Left renal pelvis (tissue), 4 donors: Measurements from ENCODE around the gene CALML3. TPM values are rescaled to one million over a fixed set of nuclear protein-coding genes. Genes with fewer than 3 reads are reported as not detected.

Experiments
- DNase-seq, 4 donors: peaks; one replicate each; pipeline ENCODE4 v3.0.0-alpha.2; 2013; ENCODE audit warnings: low read depth in 4 of 4, low spot score in 3 of 4
- polyA plus RNA-seq, 4 donors: library from polyadenylated mRNA; unstranded; fragments of 120-200 nt; gene quantifications; one replicate each; pipeline ENCODE4 v1.2.1, GENCODE V29; 2013; ENCODE audit not compliant: insufficient read length in 4 of 4

The CALML3 gene
- polyA plus RNA-seq, 4 donors: 0.11 TPM; not detected in 3

GRCh38 chr10:5490698-5491464 lies 33.9 kb upstream of the CALML3 start:
- no peak for DNase-seq

- no peak for DNase-seq
Measured at GRCh38 chr10:5491477-5491876, 33.3 kb upstream of the CALML3 start.

DNA sequence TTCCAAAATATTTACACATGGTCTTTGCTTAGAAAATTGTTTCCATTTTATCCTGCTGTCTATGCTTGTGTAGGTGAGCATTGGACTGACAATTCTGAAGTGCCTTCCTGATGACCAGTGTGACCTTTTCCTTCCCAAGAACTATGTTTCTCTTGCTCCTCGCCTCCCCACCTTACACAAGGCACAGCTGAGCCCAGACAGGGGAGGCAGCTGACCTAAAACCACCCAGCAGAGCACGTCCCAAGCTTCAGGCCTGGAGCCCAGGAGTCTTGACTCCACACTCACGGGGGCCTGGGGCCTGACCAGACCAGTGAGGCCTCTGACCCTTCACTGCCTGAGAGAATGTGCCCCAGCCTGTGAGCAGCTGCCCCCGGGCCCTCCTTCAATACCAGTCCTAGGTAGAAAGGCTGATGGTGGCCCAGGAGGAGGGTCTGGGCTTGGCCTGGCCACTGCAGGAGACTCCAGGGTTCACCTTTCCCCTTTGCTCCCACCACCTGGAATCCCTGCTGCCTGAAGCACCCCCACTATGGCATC lies 32.4 kb upstream of the CALML3 start:
- DNase-seq: no peak

- no peak for DNase-seq
Measured at GRCh38 chr10:5492929-5493576, 31.7 kb upstream of the CALML3 start.

- no peak for DNase-seq
Measured at GRCh38 chr10:5493691-5494090, 31.1 kb upstream of the CALML3 start.

DNA sequence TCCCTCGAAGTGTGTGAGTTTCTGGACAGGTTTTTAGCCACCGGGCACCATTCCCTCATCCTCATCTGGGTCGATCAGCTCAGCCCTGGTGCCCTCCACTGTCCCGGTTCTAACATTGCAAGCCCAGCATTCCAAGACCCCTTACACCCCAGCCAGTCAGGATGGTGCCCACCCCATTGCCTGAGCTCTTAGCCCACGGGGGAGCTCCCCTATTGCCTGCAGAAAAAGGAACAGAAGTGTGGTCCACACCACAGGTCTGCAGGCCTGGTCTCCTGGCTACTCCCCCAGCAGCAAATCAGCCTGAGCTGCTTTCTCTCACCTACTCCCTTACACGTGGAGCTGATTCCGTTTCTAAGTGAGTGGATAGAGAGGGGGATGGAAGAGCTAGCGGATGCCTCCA lies 30.1 kb upstream of the CALML3 start:
- DNase-seq: no peak

DNA sequence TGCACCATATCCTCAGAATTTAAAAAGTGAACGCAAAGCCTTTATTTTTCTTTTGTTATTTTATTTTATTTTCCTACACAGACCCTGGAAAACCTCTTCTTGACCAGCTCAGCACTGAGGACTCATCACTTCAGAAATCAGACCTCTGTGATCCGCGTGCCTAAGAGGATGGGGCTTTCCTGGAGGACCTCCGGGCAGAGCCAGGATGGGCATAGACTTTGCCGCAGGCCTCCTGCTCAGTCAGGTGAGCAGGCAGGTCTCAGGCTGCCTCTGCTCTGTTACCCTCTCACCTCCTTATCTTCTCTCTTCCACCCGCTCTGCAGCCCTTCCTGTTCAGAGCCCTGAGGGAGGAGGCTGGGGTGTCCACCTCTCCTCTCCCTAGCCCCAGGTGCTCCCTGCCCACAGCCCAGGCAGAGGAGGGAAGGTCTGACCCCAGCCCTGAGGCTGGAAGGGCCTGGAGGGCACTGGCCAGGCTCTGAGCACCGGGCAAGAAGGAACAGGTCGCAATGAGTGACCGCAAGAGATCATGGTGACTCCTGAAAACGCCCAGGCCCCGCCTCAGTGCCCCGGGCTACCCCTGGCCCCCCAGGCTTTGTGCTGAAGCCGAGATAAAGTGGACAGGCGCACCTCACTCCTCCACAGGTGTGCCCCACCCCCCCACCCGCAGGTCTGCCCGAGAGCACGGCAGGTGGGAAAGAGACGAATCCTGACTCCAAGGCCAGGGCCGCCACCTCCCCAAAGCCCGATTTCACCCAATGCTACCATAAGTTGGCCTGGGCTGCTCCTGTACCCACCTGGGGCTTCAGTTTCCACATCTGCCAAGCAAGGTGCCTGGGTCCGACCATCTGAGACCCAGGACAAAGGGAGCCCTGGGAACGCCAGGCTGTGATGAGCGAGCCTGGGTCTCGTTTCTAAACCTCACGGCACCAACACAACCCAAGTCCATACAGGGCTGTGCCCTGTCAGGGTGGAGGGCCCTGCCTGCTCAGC lies 28.2 kb upstream of the CALML3 start:
- no peak for DNase-seq

DNA sequence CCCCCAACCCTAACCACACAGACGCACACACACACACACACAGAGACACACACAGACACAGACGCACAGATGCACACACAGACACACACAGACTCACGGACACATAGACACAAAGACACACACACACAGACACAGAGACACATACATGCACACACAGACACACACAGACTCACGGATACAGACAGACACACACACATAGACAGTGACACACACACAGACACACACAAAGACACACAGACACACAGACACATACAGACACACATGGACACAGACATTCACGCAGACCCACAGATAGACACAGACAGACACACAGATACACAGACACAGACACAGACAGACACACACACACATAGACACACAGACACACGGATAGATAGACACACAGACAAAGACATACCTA lies 27.5 kb upstream of the CALML3 start:
- DNase-seq: no peak

GRCh38 chr10:5497948-5498730 lies 26.6 kb upstream of the CALML3 start:
- no peak for DNase-seq

GRCh38 chr10:5498791-5499492 lies 25.8 kb upstream of the CALML3 start:
- DNase-seq: no peak

DNA sequence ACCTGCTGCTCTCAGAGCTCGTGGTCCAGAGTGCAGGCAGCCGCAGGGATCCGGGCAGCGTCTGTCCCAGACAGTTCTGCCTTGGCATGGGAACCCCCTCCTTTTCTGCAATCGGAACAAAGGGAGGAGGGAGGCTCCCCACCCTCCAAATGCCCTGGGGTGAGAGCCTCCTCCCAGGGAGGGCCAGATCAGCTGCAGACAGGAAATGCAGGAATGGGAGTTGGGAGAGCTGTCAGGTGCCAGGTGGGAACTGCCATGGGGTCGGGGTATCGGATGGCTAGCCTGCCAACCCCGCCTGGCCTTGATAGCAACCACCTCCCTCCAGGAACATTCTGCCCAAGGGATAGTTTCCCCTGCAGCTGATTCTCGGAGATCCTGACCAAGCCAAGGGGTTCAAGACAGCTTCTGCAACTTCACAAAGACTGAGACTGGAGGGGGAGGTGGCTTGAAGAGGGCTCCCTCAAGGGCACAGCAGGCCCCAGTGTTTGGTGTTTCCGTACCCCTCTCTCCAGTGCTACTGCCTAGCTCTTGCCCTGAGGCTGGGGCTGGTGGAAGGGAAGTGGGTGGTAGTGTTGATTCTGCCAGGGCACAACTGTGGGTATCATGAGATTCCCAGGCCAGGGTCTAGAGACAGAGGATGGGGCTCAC lies 25.1 kb upstream of the CALML3 start, which contains the start of gene CALML5:
Gene CALML5 (minus strand): TSS at position 78 of the 648 bp plus-strand sequence. CDS start 132 bp downstream, outside the sequence.
- no peak for DNase-seq

- DNase-seq: no peak
Measured at GRCh38 chr10:5500162-5500670, 24.5 kb upstream of the CALML3 start.

DNA sequence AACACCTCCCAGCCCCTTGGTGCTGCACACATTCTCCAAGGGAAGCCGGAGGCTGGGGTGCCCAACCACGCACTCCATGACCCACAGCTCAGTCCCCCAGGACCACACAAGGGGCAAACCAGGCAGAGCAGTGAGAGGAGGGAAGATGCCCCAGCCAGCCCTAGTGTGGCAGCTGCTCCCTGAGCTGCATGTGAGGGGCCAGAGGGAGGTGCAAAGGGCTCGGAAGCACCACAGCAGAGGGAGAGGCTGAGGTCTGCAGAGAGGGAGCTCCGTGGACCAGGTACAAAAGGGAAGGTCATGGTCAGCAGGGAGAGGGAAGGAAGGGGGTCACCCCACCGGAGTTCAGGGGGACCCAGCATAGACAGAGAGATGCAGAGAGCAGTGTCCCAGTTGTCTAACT lies 23.9 kb upstream of the CALML3 start:
- DNase-seq: no peak

- DNase-seq: peak in 1 of 4 donors; percentile 37
Measured at GRCh38 chr10:5502061-5502521, 22.7 kb upstream of the CALML3 start.

DNA sequence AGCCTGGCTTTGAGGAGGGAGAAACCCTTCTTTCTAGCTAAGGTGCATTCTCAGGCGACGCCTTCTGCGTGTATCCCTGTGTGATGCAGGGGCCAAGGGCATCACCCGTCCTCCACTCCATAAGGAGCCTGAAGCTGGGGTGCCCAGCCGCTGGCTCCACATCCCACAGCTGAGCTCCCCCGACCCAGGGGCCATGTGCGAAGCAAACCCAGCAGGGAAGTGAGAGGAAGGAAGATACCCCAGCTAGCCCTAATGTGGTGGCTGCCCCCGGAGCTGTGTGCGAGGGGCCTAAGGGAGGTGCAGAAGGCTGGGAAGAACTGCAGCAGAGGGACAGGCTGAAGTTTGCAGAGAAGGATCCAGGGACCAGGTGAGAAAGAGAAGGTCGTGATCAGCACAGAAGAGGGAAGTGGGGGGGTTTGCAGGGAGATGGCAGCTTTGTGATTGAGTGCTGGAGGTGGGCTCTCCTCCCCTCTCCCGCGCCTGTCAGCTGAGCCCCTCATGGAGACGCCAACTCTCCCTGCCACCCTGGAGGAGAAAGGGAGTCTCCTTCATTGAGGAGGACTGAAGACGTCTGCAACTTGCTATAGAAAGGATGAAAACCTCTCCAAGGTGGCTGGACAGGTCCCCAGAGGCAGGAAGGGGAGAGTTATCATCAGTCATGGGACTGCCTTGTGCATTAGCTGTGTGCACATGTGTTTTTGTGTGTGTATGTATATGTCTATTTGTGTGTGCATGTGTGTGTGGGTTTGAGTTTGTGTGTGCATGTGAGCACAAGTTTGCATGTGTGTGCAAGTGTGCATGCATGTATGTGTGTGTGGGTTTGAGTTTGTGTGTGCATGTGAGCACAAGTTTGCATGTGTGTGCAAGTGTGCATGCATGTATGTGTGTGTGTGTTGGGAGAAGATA lies 21.9 kb upstream of the CALML3 start:
- DNase-seq: no peak

GRCh38 chr10:5503477-5503835 lies 21.3 kb upstream of the CALML3 start:
- DNase-seq: peak in 1 of 4 donors; percentile 32
